ENCODE data around the gene IFITM10.

Gene IFITM10

DNA sequence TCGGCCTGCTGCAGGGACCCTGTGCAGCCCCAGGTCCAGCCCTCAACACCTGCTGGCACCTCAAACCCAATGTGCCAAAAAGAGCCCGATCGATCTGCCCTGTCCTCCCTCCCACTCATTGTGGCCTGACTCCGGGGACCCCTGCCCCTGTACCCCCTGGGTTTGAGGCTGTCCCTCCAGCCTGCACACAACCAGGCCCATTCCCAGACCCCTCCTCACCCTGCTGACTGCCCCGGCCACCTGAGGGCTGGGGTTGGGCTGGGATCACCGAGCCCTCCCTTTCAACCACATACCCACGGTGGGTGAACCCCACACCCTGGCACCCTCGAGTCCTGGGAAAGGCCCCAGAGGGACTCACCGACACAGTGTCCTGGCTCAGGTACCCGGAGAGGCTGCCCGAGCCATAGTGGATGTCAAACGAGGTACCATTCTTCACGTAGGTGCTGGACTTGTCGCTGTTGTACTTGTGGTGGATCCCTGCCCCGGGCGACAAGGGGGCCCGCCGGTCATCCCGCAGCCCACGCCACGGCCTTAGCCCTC, 8.3 kb upstream of the IFITM10 start:
- TF ChIP-seq POLR2A (IDR thresholded peaks at IDR 0.05; ENCODE audit: extremely low read depth, insufficient read length) (no peak), MYC (IDR thresholded peaks at IDR 0.05; ENCODE audit: low read depth, low read length) (no peak)
- TF ChIP-seq, protein P1, sequence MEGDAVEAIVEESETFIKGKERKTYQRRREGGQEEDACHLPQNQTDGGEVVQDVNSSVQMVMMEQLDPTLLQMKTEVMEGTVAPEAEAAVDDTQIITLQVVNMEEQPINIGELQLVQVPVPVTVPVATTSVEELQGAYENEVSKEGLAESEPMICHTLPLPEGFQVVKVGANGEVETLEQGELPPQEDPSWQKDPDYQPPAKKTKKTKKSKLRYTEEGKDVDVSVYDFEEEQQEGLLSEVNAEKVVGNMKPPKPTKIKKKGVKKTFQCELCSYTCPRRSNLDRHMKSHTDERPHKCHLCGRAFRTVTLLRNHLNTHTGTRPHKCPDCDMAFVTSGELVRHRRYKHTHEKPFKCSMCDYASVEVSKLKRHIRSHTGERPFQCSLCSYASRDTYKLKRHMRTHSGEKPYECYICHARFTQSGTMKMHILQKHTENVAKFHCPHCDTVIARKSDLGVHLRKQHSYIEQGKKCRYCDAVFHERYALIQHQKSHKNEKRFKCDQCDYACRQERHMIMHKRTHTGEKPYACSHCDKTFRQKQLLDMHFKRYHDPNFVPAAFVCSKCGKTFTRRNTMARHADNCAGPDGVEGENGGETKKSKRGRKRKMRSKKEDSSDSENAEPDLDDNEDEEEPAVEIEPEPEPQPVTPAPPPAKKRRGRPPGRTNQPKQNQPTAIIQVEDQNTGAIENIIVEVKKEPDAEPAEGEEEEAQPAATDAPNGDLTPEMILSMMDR (IDR thresholded peaks at IDR 0.05; ENCODE audit: low read depth, low read length), result no peak
- TF ChIP-seq, protein P2, sequence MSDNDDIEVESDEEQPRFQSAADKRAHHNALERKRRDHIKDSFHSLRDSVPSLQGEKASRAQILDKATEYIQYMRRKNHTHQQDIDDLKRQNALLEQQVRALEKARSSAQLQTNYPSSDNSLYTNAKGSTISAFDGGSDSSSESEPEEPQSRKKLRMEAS (IDR thresholded peaks at IDR 0.05; ENCODE audit: low read depth, low read length), result no peak
- DNase-seq (ENCODE audit: low read depth), result no peak

DNA sequence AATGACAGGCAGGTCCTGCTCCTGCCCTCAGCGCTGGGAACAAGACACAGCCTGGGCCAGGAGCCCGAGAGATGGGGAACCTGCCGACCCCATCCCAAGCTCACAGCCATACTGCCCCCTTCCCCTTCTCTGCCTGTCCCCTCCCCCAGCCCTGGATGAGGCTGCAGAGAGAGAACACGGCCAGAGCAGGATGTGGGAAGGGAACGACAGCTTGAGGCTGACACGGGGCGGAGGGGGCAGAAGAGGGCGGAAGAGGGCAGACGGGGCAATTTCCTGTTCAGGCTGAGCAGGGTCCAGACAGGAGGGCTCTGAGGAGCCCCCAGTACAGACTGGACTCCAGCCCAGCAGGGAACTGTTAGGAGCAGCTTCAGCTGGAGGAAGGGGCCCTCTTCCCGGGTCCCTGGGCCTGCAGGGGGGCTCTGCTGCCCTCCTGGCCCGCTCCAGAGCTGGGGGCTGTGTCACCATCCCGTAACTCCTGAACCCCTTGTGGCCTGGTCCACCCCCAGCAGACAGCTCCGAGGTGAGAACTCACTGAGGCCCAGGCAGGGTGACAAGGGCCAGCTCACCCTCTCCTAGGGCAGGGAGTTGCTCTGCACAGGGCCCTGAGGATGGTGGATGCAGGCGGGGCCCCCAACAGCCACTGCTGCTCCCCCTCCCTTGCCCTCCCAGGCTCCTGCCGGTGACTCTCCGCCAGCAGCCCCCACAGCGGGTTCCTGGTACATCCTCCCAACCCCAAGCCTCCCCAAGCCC, 7.6 kb upstream of the IFITM10 start:
- TF ChIP-seq MYC (IDR thresholded peaks at IDR 0.05; ENCODE audit: low read depth, low read length) (no peak; the same call in 1 of the 2 replicates), POLR2A (IDR thresholded peaks at IDR 0.05; ENCODE audit: extremely low read depth, insufficient read length) (no peak)
- TF ChIP-seq, protein P1 (IDR thresholded peaks at IDR 0.05; ENCODE audit: low read depth, low read length), result no peak
- TF ChIP-seq, protein P2 (IDR thresholded peaks at IDR 0.05; ENCODE audit: low read depth, low read length), result no peak
- DNase-seq (ENCODE audit: low read depth), result peak; percentile 86
- no peak overlapping the region for H3K4me3 ChIP-seq (ENCODE audit: low read depth, low read length)

More for the DNA sequence above, 8.3 kb upstream of the IFITM10 start:
- no peak overlapping the region for H3K4me3 ChIP-seq (ENCODE audit: low read depth, low read length)

DNA sequence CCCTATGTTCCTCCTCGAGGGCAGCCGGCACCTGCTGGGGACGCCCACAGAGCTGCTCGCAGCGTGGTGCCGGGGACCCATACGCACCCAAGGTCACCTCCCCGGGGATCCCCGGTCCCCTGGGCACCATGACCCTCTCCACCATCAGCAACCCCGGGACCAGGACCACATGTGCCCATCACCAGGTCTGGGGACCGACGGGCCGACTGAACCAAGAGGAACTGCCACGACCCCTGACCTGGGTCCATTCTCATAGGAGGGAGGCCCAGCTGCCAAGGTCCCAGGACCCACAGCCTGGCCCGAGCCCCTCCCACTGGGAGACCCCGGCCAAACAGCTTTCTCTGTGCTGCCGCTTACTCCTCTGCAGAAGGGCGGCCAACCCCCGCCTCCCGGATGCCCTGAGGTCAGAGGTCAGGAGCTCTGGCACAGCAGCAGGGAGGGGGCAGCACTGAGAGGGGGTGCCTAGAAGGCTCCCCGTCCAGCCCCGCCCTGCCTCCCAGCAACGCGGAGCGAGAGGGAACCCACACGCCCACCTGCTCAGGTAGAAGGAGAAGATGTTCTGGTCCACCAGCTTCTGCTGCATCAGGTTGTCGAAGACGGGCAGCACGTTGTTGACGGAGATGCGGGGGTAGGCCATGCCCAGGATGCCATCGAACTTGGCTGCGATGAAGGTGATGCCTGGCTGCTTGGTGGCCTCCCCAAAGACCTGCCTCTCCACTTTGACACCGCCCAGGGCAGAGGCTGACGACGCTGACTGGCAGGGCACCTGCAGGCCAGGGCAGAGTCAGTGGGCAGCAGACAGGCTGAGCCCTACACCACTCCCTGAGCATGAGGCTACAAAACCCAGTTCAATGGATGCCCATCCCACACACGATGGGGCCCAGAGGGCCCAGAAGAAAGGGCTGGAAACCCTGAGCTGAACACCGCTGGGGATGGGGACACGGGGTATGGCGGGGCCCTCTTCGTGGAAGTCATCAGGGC, 6.7 kb upstream of the IFITM10 start:
- no peak for TF ChIP-seq POLR2A (IDR thresholded peaks at IDR 0.05; ENCODE audit: extremely low read depth, insufficient read length)
- TF ChIP-seq MYC (IDR thresholded peaks at IDR 0.05; ENCODE audit: low read depth, low read length), result no peak
- TF ChIP-seq, protein P1 (IDR thresholded peaks at IDR 0.05; ENCODE audit: low read depth, low read length), result no peak
- TF ChIP-seq, protein P2 (IDR thresholded peaks at IDR 0.05; ENCODE audit: low read depth, low read length), result no peak
- H3K4me3 ChIP-seq (ENCODE audit: low read depth, low read length), result no peak overlapping the region
- no peak for DNase-seq (ENCODE audit: low read depth)

DNA sequence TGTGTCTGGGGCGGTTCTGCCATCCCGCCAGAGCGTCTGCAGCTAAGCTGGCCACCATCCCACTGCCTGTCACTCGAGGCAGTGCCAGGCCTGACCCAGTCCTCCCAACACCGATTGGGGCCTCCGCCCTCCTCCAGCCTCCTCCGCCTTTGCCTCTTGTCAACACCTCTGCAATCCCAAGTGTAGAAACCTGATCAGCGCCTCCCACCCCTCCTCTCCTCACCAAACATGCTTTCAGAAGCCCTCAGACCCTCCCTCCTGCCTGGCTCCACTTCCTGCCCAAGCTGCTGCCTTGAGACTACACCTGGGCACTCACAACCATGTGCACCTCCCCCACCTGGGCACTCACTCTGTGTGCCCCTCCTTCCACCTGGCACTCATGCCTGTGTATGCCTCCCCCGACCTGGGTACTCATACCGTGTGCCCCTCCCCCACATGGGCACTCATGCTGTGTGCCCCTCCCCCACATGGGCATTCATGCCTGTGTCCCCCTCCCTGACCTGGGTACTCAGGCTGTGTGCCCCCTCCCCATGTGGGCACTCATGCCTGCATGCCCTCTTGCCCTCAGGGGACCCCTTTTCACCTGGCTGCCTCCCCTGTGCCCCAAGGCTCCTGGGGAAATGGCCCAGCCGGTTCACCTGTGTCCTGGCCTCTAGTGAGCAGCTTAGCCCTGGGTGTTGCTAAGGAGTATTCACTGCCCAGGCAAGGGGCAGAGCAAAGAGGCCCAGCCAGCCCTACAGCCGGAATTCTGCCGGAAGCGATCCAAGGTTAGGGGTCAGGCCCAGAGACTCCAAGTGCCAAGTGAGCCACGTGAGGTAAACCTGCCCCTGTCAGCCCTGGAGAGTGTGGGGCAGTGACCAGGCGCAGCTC, 5.5 kb upstream of the IFITM10 start:
- TF ChIP-seq, protein P1 (IDR thresholded peaks at IDR 0.05; ENCODE audit: low read depth, low read length), result no peak
- TF ChIP-seq, protein P2 (IDR thresholded peaks at IDR 0.05; ENCODE audit: low read depth, low read length), result no peak
- TF ChIP-seq MYC (IDR thresholded peaks at IDR 0.05; ENCODE audit: low read depth, low read length) (no peak), POLR2A (IDR thresholded peaks at IDR 0.05; ENCODE audit: extremely low read depth, insufficient read length) (no peak)
- no peak for DNase-seq (ENCODE audit: low read depth)
- H3K4me3 ChIP-seq (ENCODE audit: low read depth, low read length), result no peak overlapping the region

DNA sequence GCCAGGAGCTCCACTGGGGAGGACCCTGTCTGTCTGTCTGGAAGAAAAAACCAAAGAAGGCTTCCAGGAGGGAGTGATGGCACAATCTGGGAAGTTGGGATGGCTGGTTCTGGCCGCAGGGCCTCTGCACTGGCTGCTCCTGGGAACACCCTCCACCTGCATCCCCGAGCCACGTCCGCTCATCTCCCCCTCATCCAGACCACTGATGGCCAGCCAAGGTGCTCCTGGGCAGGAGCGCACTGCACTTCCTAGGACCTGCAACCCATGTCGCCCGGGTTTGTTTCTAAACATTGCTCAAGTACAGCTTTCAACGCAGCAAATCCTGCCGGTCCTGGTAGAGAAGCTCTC, 4.9 kb upstream of the IFITM10 start:
- no peak for DNase-seq (ENCODE audit: low read depth)
- no peak overlapping the region for H3K4me3 ChIP-seq (ENCODE audit: low read depth, low read length)
- TF ChIP-seq MYC (IDR thresholded peaks at IDR 0.05; ENCODE audit: low read depth, low read length) (no peak), POLR2A (IDR thresholded peaks at IDR 0.05; ENCODE audit: extremely low read depth, insufficient read length) (no peak)
- TF ChIP-seq, protein P1 (IDR thresholded peaks at IDR 0.05; ENCODE audit: low read depth, low read length), result no peak
- TF ChIP-seq, protein P2 (IDR thresholded peaks at IDR 0.05; ENCODE audit: low read depth, low read length), result no peak

All from NB4 (cell line).